HepG2 (cell line): Measurements from ENCODE around the gene SAE1. TPM values are rescaled to one million over a fixed set of nuclear protein-coding genes. Genes with fewer than 3 reads are reported as not detected.

Source experiments
- ATAC-seq: fragments of 200-7000 bp; cut with Tn5 transposase; 3 replicates; pipeline ENCODE4 v1.9.1; 2020; ENCODE audit warnings: mild to moderate bottlenecking, moderate library complexity
- BruUV-seq: library from RNA; stranded (reverse); fragments of 400-500 nt; replicated peaks from 2 replicates; lab custom pipeline; 2021; lab: Mats Ljungman, UMichigan
- CTCF ChIA-PET: fragments of 300-600 bp; formaldehyde crosslinking; extraction: SDS; loops from one replicate; lab custom pipeline; 2021; ENCODE audit warnings: low total read pairs, inconsistent platforms, low intra/inter-chr PET ratio; lab: Yijun Ruan, JAX
- POLR2A ChIA-PET: fragments of 350-600 bp; sonication (Branson Sonifier 250); formaldehyde crosslinking; loops from one replicate; lab custom pipeline; 2020; ENCODE audit warnings: antibody characterized with exemption, inconsistent platforms; lab: Yijun Ruan, JAX
- DNase-seq: peaks from one replicate; pipeline ENCODE4 v3.0.0-alpha.2; 2015; ENCODE audit warnings: low spot score
- FAIRE-seq: peaks from 3 replicates; lab custom pipeline; 2011; peaks lifted over from hg19 to GRCh38; lab: Jason Lieb, UNC
- H2AFZ ChIP-seq: one replicate; pipeline ENCODE4 v1.6.1; 2011; ENCODE audit warnings: low read length, inconsistent platforms
- H3K27ac ChIP-seq: fragments of 300-600 bp; 3 replicates; pipeline ENCODE4 v1.8.0; 2011; ENCODE audit warnings: mixed run types, mild to moderate bottlenecking, mixed read lengths, low read length, inconsistent platforms; ENCODE audit not compliant: insufficient read depth; ENCODE audit errors: extremely low read length
- H3K27me3 ChIP-seq, 2 experiments: fragments of 200-600 bp in 1 of 2; 2 replicates in 1 of 2; 3 replicates in 1 of 2; pipeline versions ENCODE4 v1.6.0 to v1.8.0; 2011; ENCODE audit warnings: low read length in 2 of 2, mild to moderate bottlenecking in 2 of 2, moderate library complexity in 2 of 2, inconsistent platforms in 1 of 2; ENCODE audit not compliant: insufficient read depth in 2 of 2, control insufficient read depth in 1 of 2
- H3K36me3 ChIP-seq, 2 experiments: fragments of 200-600 bp in 1 of 2; replicated peaks in 1 of 2; 2 replicates in 1 of 2; 3 replicates in 1 of 2; pipeline versions ENCODE4 v1.5.1 to v1.8.0; 2011; ENCODE audit warnings: low read length in 2 of 2, inconsistent platforms in 1 of 2; ENCODE audit not compliant: insufficient read depth in 2 of 2, control insufficient read depth in 1 of 2
- H3K4me1 ChIP-seq: 2 replicates; pipeline ENCODE4 v1.5.1; 2012; ENCODE audit warnings: low read length, inconsistent platforms; ENCODE audit not compliant: insufficient read depth
- H3K4me2 ChIP-seq: 2 replicates; pipeline ENCODE4 v1.6.0; 2011; ENCODE audit warnings: low read depth, low read length, inconsistent platforms
- H3K4me3 ChIP-seq, 3 experiments: fragments of 200-600 bp in 1 of 3; sonication (generic), shearing (Covaris generic) in 1 of 3; replicated peaks in 1 of 3; 2 replicates each; pipeline ENCODE4 v1.5.1; 2011 to 2016; ENCODE audit warnings: low read length in 3 of 3, inconsistent platforms in 2 of 3, low read depth in 2 of 3, mild to moderate bottlenecking in 2 of 3, control low read depth in 1 of 3, mixed read lengths in 1 of 3; ENCODE audit not compliant: insufficient read depth in 1 of 3
- H3K79me2 ChIP-seq: one replicate; pipeline ENCODE4 v1.6.1; 2011; ENCODE audit warnings: low read length, inconsistent platforms; ENCODE audit not compliant: insufficient read depth
- H3K9ac ChIP-seq: 2 replicates; pipeline ENCODE4 v1.6.0; 2011; ENCODE audit warnings: mild to moderate bottlenecking, low read depth, low read length, inconsistent platforms; ENCODE audit not compliant: insufficient read depth
- H3K9me3 ChIP-seq: 2 replicates; pipeline ENCODE4 v1.5.1; 2012; ENCODE audit warnings: mild to moderate bottlenecking, low read length
- H4K20me1 ChIP-seq: 2 replicates; pipeline ENCODE4 v1.6.0; 2011; ENCODE audit warnings: inconsistent platforms, mild to moderate bottlenecking, low read length, moderate library complexity; ENCODE audit not compliant: insufficient read depth
- ARID2 ChIP-seq: sonication (generic); formaldehyde crosslinking; IDR thresholded peaks from 2 replicates; pipeline ENCODE4 v1.8.1; 2022; ENCODE audit warnings: mild to moderate bottlenecking, missing genetic modification reagents, borderline replicate concordance
- HIVEP1 ChIP-seq: sonication (generic); formaldehyde crosslinking; IDR thresholded peaks from 2 replicates; pipeline ENCODE4 v1.4.0; 2020; ENCODE audit warnings: mild to moderate bottlenecking, missing genetic modification reagents
- HNRNPK ChIP-seq: fragments of 200-400 bp; formaldehyde crosslinking; IDR thresholded peaks from 2 replicates; pipeline ENCODE4 v1.6.1; 2018; ENCODE audit warnings: low read length, low read depth, moderate library complexity, mild to moderate bottlenecking; ENCODE audit not compliant: poor library complexity, severe bottlenecking
- RFXANK ChIP-seq: IDR thresholded peaks from 2 replicates; pipeline ENCODE4 v1.6.1; 2016
- TEAD3 ChIP-seq: optimal IDR thresholded peaks from 2 replicates; pipeline ENCODE3; 2016; ENCODE audit warnings: borderline replicate concordance
- WGBS: methylation state at CpG from one replicate; pipeline ENCODE4 v1.1.6; 2017; ENCODE audit warnings: low lambda C conversion rate; 5-methylcytosine and 5-hydroxymethylcytosine counted together
- in situ Hi-C: cut with HindIII; loops from 2 replicates; pipeline ENCODE4 v1.10.0; 2017; ENCODE audit warnings: low pct_unique_long_range_greater_than_20kb; ENCODE audit not compliant: extremely low pct_ligation_motif_present
- intact Hi-C: fragments of 100-400 bp; cut with micrococcal nuclease; formaldehyde crosslinking; loops from one replicate; pipeline ENCODE4 v1.10.0; 2022; ENCODE audit not compliant: unreplicated experiment
- polyA plus RNA-seq, 8 experiments: library from polyadenylated mRNA; depleted of rRNA in 3 of 8; stranded (reverse) in 7 of 8; unstranded in 1 of 8; fragments of >200 nt; fragmentation: Illumina TruSeq in 4 of 8; extraction: Trizol in 4 of 8; gene quantifications; 2 replicates each; pipeline versions ENCODE4 v1.2.1 to v1.2.3, GENCODE V29; 2011 to 2016; ENCODE audit warnings: low read depth in 4 of 8, missing spikeins in 1 of 8, mixed read lengths in 1 of 8; ENCODE audit not compliant: insufficient read depth in 1 of 8
- total RNA-seq, 5 experiments: library from RNA; depleted of rRNA; stranded (reverse); fragments of >200 nt; fragmentation: Illumina TruSeq; extraction: Trizol; gene quantifications; 2 replicates each; pipeline ENCODE4 v1.2.3, GENCODE V29; 2016; ENCODE audit warnings: low read depth in 1 of 5
- TF ChIP-seq, protein P1 (sequence below): sonication (generic); formaldehyde crosslinking; IDR thresholded peaks from 2 replicates; pipeline ENCODE4 v1.4.0; 2020; ENCODE audit warnings: missing genetic modification reagents, borderline replicate concordance
- TF ChIP-seq, protein P2 (sequence below): IDR thresholded peaks from 2 replicates; pipeline ENCODE4 v1.6.1; 2016; ENCODE audit warnings: mild to moderate bottlenecking, missing biosample characterization, missing genetic modification reagents
- TF ChIP-seq, protein P3 (sequence below): sonication (generic); formaldehyde crosslinking; IDR thresholded peaks from 2 replicates; pipeline ENCODE4 v1.5.1; 2020; ENCODE audit warnings: missing genetic modification reagents, mild to moderate bottlenecking, borderline replicate concordance

Gene SAE1
- total and polyA plus RNA-seq, 2 of the 13 experiments (the other 11 are each of a cell fraction or from before 2014, with no cell fraction given), result 87.6 to 197 TPM

DNA sequence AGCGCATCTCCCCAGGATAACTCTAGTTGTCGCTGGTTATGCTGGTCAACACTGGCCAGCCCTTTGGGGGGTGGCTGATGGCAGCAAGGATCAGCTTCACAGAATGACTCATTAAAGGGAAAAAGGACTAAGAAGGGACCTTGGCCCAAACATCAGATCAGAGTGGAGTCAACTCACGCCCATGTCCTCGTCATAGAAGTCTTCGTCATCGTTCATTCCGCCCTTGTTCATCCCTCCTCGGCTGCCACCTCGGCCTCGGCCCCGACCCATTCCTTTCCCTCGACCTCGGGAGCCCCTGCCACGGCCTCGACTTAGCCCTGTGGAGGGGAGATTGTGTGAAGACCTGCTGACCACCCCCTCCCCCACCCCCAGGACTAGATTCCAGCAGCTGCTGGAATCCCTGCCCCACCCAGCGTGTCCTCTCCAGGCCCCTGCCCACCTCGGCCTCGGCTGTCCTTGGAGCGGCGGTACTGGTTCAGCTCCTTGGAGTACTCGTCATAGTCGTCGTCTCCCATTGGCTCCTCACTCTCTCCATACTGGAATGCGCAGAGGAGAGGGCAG is 45.7 kb upstream of the SAE1 start:
- Histone ChIP-seq H3K27ac (no peak overlapping the region), H3K27me3 (no peaks in the 10 kb centered on the region), H4K20me1 (no peaks in the 10 kb centered on the region), H3K9me3 (no peaks in the 10 kb centered on the region), H3K79me2 (no peaks in the 10 kb centered on the region), H2AFZ (no peak overlapping the region), H3K9ac (no peak overlapping the region), H3K4me2 (no peak overlapping the region), H3K4me1 (peaks cover under 1% of the 10 kb centered on the region), H3K36me3 (peaks cover 17 to 79% of the 10 kb centered on the region in 2 experiments), H3K4me3 (no peak overlapping the region)
- 95% methylated on average over 23 of the region's 24 CpGs for WGBS
- DNase-seq, result no peak
- FAIRE-seq, result no peak
- no TSS peak for BruUV-seq
- intact Hi-C loops (no loop called here), in situ Hi-C loops (no loop called here)
- POLR2A ChIA-PET, result interaction anchor here (6.4 kb wide), 1 partner anchor 11 kb away, joined by 46 read pairs; no protein-coding TSS in a partner anchor
- TF ChIP-seq HIVEP1 (CRISPR knock-in tag) (no peak), TEAD3 (no peak), ARID2 (CRISPR knock-in tag) (no peak), HNRNPK (no peak), RFXANK (CRISPR knock-in tag) (no peak)
- TF ChIP-seq, protein P1, sequence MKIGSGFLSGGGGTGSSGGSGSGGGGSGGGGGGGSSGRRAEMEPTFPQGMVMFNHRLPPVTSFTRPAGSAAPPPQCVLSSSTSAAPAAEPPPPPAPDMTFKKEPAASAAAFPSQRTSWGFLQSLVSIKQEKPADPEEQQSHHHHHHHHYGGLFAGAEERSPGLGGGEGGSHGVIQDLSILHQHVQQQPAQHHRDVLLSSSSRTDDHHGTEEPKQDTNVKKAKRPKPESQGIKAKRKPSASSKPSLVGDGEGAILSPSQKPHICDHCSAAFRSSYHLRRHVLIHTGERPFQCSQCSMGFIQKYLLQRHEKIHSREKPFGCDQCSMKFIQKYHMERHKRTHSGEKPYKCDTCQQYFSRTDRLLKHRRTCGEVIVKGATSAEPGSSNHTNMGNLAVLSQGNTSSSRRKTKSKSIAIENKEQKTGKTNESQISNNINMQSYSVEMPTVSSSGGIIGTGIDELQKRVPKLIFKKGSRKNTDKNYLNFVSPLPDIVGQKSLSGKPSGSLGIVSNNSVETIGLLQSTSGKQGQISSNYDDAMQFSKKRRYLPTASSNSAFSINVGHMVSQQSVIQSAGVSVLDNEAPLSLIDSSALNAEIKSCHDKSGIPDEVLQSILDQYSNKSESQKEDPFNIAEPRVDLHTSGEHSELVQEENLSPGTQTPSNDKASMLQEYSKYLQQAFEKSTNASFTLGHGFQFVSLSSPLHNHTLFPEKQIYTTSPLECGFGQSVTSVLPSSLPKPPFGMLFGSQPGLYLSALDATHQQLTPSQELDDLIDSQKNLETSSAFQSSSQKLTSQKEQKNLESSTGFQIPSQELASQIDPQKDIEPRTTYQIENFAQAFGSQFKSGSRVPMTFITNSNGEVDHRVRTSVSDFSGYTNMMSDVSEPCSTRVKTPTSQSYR (CRISPR knock-in tag), result no peak
- TF ChIP-seq, protein P2, sequence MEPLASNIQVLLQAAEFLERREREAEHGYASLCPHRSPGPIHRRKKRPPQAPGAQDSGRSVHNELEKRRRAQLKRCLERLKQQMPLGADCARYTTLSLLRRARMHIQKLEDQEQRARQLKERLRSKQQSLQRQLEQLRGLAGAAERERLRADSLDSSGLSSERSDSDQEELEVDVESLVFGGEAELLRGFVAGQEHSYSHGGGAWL (CRISPR knock-in tag), result no peak
- TF ChIP-seq, protein P3, sequence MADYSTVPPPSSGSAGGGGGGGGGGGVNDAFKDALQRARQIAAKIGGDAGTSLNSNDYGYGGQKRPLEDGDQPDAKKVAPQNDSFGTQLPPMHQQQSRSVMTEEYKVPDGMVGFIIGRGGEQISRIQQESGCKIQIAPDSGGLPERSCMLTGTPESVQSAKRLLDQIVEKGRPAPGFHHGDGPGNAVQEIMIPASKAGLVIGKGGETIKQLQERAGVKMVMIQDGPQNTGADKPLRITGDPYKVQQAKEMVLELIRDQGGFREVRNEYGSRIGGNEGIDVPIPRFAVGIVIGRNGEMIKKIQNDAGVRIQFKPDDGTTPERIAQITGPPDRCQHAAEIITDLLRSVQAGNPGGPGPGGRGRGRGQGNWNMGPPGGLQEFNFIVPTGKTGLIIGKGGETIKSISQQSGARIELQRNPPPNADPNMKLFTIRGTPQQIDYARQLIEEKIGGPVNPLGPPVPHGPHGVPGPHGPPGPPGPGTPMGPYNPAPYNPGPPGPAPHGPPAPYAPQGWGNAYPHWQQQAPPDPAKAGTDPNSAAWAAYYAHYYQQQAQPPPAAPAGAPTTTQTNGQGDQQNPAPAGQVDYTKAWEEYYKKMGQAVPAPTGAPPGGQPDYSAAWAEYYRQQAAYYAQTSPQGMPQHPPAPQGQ (CRISPR knock-in tag), result no peak
- ATAC-seq, result no peak
- CTCF ChIA-PET, result no interaction called here
